GM12891 (cell line): ENCODE data around the gene NOC4L.

ENCODE experiments used
- DNase-seq: peaks from one replicate; pipeline ENCODE4 v3.0.0; 2011; ENCODE audit warnings: low spot score; ENCODE audit not compliant: insufficient read length
- FAIRE-seq: peaks from 2 replicates; lab custom pipeline; 2011; peaks lifted over from hg19 to GRCh38; lab: Jason Lieb, UNC
- PAX5 ChIP-seq: IDR thresholded peaks from 2 replicates; pipeline ENCODE4 v1.6.1; 2011; ENCODE audit warnings: low read length, moderate library complexity, mild to moderate bottlenecking; ENCODE audit not compliant: insufficient read depth, severe bottlenecking
- POLR2A ChIP-seq: IDR thresholded peaks from 2 replicates; pipeline ENCODE4 v1.6.1; 2011; ENCODE audit warnings: low read depth, low read length, control low read depth
- POLR2AphosphoS5 ChIP-seq: IDR thresholded peaks from 2 replicates; pipeline ENCODE4 v1.6.1; 2011; ENCODE audit warnings: low read depth, low read length, control low read depth
- POU2F2 ChIP-seq: IDR thresholded peaks from 2 replicates; pipeline ENCODE4 v1.6.1; 2011; ENCODE audit warnings: low read depth, mild to moderate bottlenecking, control low read depth, low read length, moderate library complexity
- SPI1 ChIP-seq: IDR thresholded peaks from 2 replicates; pipeline ENCODE4 v1.6.1; 2011; ENCODE audit warnings: low read depth, low read length, control low read depth
- TAF1 ChIP-seq: IDR thresholded peaks from 2 replicates; pipeline ENCODE4 v1.6.1; 2011; ENCODE audit warnings: low read depth, low read length, control low read depth

NOC4L gene

DNA sequence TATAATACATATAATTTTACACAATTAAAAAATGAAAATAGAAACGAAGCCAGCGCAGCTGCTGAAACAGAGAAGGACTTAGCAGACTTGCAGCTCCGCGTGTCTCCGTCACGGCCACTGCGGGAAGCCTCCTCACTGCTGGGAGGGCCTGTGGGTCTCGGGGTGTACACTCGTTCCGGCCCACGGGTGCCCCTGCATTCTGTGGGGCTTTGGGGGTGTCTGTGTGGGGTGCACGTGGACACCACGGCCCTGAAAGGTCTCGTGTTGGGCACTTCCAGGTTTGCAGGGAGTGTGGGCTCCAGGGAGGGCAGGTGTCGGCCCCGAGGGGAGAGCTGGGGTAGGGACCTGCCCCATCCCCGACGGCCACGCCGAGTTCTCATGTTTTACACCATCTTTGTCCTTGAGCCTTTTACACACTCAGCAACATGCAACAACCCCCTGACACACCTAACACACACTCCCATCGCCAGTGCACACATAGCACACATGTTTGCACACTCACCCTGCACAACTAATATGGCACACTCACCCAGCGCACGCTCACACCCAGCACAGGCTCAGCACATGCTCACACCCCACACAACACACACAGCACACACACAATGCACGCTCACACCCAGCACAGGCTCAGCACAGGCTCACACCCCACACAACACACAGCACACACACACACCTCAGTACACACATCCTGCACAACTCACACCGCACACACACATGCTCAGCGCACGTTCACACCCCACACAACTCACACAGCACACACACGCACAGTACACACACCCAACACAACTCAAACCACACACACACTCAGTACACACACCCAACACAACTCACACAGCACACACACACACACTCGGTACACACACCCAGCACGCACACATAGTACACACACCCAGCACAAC lies 36.6 kb downstream of the NOC4L start:
- no peak for FAIRE-seq
- TF ChIP-seq TAF1 (no peak), POU2F2 (no peak), POLR2AphosphoS5 (no peak), PAX5 (no peak), SPI1 (no peak), POLR2A (no peak)

DNA sequence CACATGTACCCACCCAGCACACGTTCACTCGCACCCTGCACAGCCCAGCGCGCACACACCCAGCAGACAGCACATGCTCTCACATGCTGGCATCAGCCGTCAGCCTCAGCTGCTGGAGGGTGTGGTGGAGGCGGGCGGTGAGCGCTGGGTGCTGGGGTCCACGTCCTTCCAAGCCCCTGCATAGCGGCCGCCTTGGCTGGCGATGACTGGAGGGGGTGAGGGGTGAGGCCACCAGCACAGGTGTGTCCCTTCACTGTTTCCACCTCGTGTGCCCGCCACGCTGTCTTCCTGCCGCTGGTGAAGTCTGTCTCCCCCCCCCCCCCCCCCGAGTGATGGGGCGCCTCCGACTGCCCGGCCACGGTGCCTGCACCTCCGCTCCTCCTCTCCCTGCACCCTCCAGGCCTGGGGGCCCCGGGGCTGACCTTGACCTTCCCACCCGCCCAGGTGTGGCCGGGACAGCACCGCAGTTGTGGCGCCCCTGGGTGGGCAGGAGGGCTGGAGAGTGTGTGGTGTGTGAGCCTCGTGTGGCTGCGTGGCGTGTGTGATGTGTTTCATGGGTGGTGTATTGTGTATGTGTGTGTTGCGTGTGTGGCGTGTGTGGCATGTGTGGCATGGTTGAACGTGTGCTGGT lies 37.4 kb downstream of the NOC4L start:
- FAIRE-seq (no peak), DNase-seq (no peak)
- TF ChIP-seq POLR2A, result no peak
- TF ChIP-seq POU2F2, result no peak

More for the DNA sequence above, 36.6 kb downstream of the NOC4L start:
- no peak for DNase-seq

DNA sequence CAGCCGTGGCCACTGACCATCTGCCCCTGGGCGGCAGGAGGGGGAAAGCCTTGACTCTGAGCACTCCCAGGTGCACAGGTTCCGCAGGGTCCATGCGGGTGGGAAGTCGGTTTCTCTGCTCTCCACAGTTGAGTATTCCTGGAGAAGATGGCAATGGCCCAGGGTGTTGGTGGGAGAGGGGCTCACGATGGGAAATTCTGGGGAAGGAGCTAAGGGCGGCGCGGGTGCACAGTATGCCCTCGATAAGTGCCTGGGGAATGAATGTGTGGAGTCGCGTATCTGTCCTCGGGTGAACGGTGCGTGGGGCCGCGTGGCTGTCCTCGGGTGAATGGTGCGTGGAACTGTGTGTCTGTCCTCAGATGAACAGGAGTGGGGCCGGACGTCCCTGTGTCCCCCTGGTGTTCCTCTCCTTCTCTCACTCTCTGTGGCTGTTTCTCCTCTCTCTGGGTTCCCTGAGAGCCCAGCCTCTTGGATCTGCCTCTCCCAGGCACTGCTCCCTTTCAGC lies 38.0 kb downstream of the NOC4L start:
- FAIRE-seq, result no peak
- no peak for DNase-seq
- no peak for TF ChIP-seq POLR2A
- no peak for TF ChIP-seq TAF1
- no peak for TF ChIP-seq SPI1
- TF ChIP-seq POU2F2, result no peak
- TF ChIP-seq POLR2AphosphoS5, result no peak
- no peak for TF ChIP-seq PAX5

DNA sequence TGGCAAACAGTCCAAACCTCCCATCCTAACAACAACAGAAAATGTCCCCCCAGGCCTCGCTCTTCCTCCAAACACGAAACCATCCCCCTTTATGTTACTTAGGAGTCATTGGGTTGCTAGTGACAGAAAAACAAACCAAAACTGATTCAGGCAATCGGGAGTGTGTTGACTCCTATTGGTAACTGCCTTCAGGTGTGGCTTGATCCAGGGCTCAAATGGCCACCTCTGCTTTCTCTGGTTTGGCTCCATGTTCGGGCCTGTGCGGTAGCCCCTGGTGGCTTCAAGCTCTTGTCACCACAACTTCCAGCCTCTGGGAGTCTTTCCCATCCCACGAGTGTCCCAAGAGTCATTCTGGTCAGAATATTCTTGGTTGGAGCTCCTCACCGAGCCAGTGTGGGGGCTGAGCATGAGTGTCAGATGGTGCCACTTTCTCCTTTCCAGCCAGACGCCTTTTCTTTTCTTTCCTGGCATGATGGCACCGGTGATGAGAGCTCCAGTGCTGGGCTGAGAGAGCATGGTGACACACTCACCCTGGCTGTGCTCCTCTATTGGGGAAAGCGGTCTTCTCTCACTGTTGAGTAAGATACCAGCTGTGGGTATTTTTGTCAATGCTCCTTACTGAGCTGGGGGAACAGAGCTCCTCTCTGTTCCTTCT lies 38.6 kb downstream of the NOC4L start:
- FAIRE-seq, result no peak
- TF ChIP-seq TAF1 (no peak), POLR2A (no peak), POLR2AphosphoS5 (no peak), PAX5 (no peak), POU2F2 (no peak), SPI1 (no peak)
- DNase-seq, result no peak

DNA sequence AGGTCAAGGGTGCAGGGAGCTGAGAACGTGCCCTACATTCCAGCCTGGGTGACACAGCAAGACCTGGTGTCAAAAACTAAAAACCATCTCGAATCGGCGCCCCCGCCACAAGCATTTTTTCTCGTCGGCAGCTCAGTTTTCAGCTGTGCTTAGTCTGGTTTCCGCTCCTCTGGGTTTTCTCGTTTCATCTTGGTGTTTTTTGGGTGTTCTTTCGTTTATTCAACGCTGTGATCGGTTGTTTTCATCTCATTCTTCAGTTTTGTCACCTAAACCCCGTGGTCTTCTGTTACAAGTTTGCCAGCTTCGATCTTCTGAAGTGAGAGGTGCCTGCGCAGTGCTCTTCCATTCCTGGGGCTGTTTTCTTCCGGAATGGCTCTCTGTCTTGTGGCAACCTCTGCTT lies 41.4 kb downstream of the NOC4L start:
- no peak for FAIRE-seq
- no peak for DNase-seq
- TF ChIP-seq POU2F2, result no peak
- no peak for TF ChIP-seq POLR2AphosphoS5
- no peak for TF ChIP-seq TAF1
- no peak for TF ChIP-seq PAX5
- no peak for TF ChIP-seq POLR2A
- no peak for TF ChIP-seq SPI1

DNA sequence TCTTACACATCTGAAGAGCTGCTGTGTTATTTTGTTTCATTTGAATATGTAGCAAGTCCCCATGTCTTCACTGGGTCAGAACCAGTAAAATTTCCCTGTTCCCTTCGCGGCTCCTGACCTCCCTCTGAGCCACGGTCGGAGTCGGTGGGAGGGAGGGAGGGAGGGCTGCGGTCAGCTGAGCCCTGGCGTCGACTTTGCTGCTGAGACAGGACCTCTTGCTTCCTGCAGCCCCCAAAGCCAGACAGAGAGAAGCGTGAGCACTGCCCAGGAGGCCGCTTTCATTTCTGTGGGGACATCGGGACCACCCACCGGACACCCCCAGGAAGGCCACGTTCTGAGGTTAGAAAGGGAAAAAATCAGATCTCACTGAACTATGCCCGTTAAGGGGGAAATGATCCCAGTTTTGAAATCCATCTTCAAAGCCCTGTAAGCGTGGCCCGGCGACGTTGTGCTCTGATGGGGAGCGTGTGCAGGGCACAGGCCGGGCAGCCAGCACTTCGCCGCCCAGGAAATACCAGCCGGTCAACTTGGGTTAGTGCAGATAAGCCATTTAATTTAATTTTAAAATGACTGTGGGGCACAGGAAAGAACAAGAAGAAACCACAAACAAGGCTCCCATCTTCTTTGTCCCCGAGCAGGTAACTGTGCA lies 42.1 kb downstream of the NOC4L start:
- FAIRE-seq (no peak), DNase-seq (no peak)
- TF ChIP-seq TAF1, result no peak
- no peak for TF ChIP-seq POU2F2
- no peak for TF ChIP-seq POLR2A
- TF ChIP-seq SPI1, result no peak
- no peak for TF ChIP-seq POLR2AphosphoS5
- TF ChIP-seq PAX5, result no peak

DNA sequence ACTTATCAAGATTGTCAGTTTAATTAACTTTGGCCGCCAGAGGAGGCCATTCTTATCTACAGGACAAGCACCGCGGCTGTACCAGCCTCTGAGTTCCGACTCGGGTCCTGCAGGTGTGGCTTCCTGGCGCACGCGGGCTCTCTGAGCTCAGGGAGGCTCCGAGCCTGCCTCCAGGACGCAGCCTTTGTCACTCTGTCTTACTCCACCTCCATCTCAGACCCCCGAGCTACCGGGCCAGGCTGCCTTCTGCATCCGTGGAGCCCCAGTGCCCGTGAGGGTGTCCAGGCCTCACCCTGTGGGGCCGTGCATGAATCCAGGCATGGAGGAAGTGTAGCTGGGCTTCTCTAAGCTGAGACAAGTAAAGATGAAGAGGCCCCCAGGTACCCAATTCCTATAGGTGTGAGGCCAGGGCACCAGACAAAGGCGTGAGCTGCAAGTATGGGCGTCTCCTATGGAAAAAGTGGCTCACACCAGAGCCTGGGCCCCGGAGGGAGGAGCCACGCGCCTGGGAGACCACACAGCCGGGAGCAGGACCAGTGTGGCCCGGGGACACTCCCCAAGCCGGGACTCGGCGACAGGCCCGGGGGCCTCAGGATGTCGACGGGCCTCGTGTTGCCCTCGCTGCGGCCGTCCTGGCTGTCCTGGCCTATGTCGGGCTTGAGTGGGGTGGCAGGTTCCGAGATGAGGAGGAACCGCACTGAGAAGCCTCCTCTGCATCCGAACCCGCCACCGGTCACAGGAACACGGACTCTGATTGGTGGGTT lies 42.8 kb downstream of the NOC4L start:
- DNase-seq, result no peak
- no peak for FAIRE-seq
- TF ChIP-seq POLR2AphosphoS5, result no peak
- no peak for TF ChIP-seq SPI1
- TF ChIP-seq POLR2A, result no peak
- TF ChIP-seq PAX5, result no peak
- TF ChIP-seq TAF1, result no peak
- TF ChIP-seq POU2F2, result no peak

DNA sequence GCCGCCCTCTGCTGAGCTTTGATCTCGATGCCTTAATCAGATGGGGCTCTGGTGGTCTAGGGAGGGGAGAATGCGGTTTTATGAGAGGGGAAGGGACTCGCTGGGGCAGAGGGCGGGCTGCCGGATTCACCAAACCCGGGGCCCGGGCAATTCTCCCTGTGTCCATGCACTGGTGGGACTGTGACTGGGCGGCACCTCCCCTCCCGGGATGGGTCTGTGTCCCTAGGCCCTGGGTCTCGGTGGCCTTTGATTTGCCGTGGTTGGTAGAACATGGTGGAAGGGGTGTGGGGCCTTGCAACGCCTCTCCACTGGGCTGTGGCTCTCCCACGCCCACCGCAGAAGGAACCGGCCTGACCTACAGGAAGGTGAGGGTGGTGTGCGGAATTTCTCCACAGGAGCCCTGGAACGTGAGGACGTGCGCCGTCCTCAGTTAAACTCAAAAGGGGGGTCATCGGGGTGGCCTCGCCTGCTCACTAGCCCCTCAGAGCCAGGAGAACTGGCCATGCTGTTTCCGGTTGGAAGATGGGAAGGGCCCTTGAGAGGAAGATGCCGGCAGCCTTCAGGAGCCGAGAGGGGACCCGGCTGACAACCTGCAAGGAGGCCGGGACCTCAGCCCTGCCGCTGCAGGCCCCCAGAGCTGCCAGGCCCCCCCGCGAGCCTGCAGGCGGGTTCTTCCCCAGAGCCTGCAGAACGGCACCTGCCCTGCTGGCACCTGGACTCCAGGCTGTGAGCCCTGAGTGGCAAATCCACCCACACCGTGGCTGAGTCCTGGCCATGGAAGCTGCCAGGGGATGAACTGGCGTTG lies 43.6 kb downstream of the NOC4L start:
- FAIRE-seq, result no peak
- no peak for DNase-seq
- TF ChIP-seq POLR2AphosphoS5, result no peak
- no peak for TF ChIP-seq POLR2A
- no peak for TF ChIP-seq TAF1
- no peak for TF ChIP-seq PAX5
- TF ChIP-seq POU2F2, result no peak
- TF ChIP-seq SPI1, result no peak
